ENCODE measurements around the gene KCNMA1.

Gene KCNMA1

GRCh38 chr10:77004917-77005564, 632.6 kb downstream of the KCNMA1 start:
- TF ChIP-seq TEAD4 (IDR thresholded peaks at IDR 0.05) = no peak
- peak; percentile 72 for TF ChIP-seq RAD21 (IDR thresholded peaks at IDR 0.05; ENCODE audit: low read depth)
- no peak for TF ChIP-seq FOXM1 (IDR thresholded peaks at IDR 0.05; ENCODE audit: borderline replicate concordance, low read depth)

GRCh38 chr10:77002872-77003271, 634.7 kb downstream of the KCNMA1 start:
- TF ChIP-seq USF1 (IDR thresholded peaks at IDR 0.05) (no peak), EP300 (IDR thresholded peaks at IDR 0.05; ENCODE audit: borderline replicate concordance) (no peak), ZBTB7A (IDR thresholded peaks at IDR 0.05; ENCODE audit: low read depth) (no peak), CREB1 (IDR thresholded peaks at IDR 0.05; ENCODE audit: low read depth) (no peak), NFIC (IDR thresholded peaks at IDR 0.05) (no peak), MAX (IDR thresholded peaks at IDR 0.05) (no peak), YY1 (IDR thresholded peaks at IDR 0.05; ENCODE audit: low read depth) (no peak), RAD21 (IDR thresholded peaks at IDR 0.05; ENCODE audit: low read depth) (no peak), TAF1 (IDR thresholded peaks at IDR 0.05; ENCODE audit: low read depth) (no peak), TEAD4 (IDR thresholded peaks at IDR 0.05) (no peak), REST (IDR thresholded peaks at IDR 0.05; ENCODE audit: low read depth) (no peak), TCF12 (IDR thresholded peaks at IDR 0.05; ENCODE audit: low read depth) (no peak), CEBPB (IDR thresholded peaks at IDR 0.05) (no peak), EGR1 (IDR thresholded peaks at IDR 0.05) (no peak), FOXM1 (IDR thresholded peaks at IDR 0.05; ENCODE audit: borderline replicate concordance, low read depth) (no peak)

- TF ChIP-seq CREB1 (IDR thresholded peaks at IDR 0.05; ENCODE audit: low read depth) = no peak
- TF ChIP-seq TAF1 (IDR thresholded peaks at IDR 0.05; ENCODE audit: low read depth) = no peak
- no peak for TF ChIP-seq CEBPB (IDR thresholded peaks at IDR 0.05)
- no peak for TF ChIP-seq NFIC (IDR thresholded peaks at IDR 0.05)
- TF ChIP-seq RAD21 (IDR thresholded peaks at IDR 0.05; ENCODE audit: low read depth) = no peak
- TF ChIP-seq REST (IDR thresholded peaks at IDR 0.05; ENCODE audit: low read depth) = no peak
- no peak for TF ChIP-seq FOXM1 (IDR thresholded peaks at IDR 0.05; ENCODE audit: borderline replicate concordance, low read depth)
- TF ChIP-seq EGR1 (IDR thresholded peaks at IDR 0.05) = no peak
Measured at GRCh38 chr10:77001206-77001605, 636.4 kb downstream of the KCNMA1 start.

- TF ChIP-seq ZBTB7A (IDR thresholded peaks at IDR 0.05; ENCODE audit: low read depth) (no peak), TCF12 (IDR thresholded peaks at IDR 0.05; ENCODE audit: low read depth) (no peak), YY1 (IDR thresholded peaks at IDR 0.05; ENCODE audit: low read depth) (no peak), CREB1 (IDR thresholded peaks at IDR 0.05; ENCODE audit: low read depth) (no peak), MAX (IDR thresholded peaks at IDR 0.05) (no peak), FOXM1 (IDR thresholded peaks at IDR 0.05; ENCODE audit: borderline replicate concordance, low read depth) (no peak), USF1 (IDR thresholded peaks at IDR 0.05) (no peak), NFIC (IDR thresholded peaks at IDR 0.05) (no peak), TEAD4 (IDR thresholded peaks at IDR 0.05) (no peak), TAF1 (IDR thresholded peaks at IDR 0.05; ENCODE audit: low read depth) (no peak), EGR1 (IDR thresholded peaks at IDR 0.05) (no peak), RAD21 (IDR thresholded peaks at IDR 0.05; ENCODE audit: low read depth) (no peak), EP300 (IDR thresholded peaks at IDR 0.05; ENCODE audit: borderline replicate concordance) (no peak)
Measured at GRCh38 chr10:76998451-76998850, 639.2 kb downstream of the KCNMA1 start.

- TF ChIP-seq TAF1 (IDR thresholded peaks at IDR 0.05; ENCODE audit: low read depth) = no peak
- no peak for TF ChIP-seq CREB1 (IDR thresholded peaks at IDR 0.05; ENCODE audit: low read depth)
- no peak for TF ChIP-seq NFIC (IDR thresholded peaks at IDR 0.05)
- TF ChIP-seq TCF12 (IDR thresholded peaks at IDR 0.05; ENCODE audit: low read depth) = no peak
- TF ChIP-seq TEAD4 (IDR thresholded peaks at IDR 0.05) = no peak
- no peak for TF ChIP-seq CEBPB (IDR thresholded peaks at IDR 0.05)
- TF ChIP-seq REST (IDR thresholded peaks at IDR 0.05; ENCODE audit: low read depth) = no peak
- TF ChIP-seq EGR1 (IDR thresholded peaks at IDR 0.05) = no peak
- no peak for TF ChIP-seq FOXM1 (IDR thresholded peaks at IDR 0.05; ENCODE audit: borderline replicate concordance, low read depth)
- no peak for TF ChIP-seq ZBTB7A (IDR thresholded peaks at IDR 0.05; ENCODE audit: low read depth)
Measured at GRCh38 chr10:76997631-76998030, 640.0 kb downstream of the KCNMA1 start.

Measured in Ishikawa (cell line).